Stomach (tissue), 4 donors: ENCODE data around the gene INSYN2B.

ENCODE experiments used
- POLR2A ChIP-seq, 4 donors: fragments of 450-650 bp; IDR thresholded peaks; one replicate each; pipeline ENCODE4 v1.6.1; 2016; ENCODE audit warnings: antibody characterized with exemption in 4 of 4, control low read depth in 2 of 4, mild to moderate bottlenecking in 1 of 4, moderate library complexity in 1 of 4
- TF ChIP-seq, protein P1 (sequence below), 7 experiments: fragments of 450-650 bp in 4 of 7; fragments of 200-600 bp in 3 of 7; sonication (generic) in 3 of 7; IDR thresholded peaks; one replicate each; pipeline ENCODE4 v1.5.1; 2016 to 2019; ENCODE audit warnings: antibody characterized with exemption in 7 of 7, control low read depth in 2 of 7, mild to moderate bottlenecking in 1 of 7

DNA sequence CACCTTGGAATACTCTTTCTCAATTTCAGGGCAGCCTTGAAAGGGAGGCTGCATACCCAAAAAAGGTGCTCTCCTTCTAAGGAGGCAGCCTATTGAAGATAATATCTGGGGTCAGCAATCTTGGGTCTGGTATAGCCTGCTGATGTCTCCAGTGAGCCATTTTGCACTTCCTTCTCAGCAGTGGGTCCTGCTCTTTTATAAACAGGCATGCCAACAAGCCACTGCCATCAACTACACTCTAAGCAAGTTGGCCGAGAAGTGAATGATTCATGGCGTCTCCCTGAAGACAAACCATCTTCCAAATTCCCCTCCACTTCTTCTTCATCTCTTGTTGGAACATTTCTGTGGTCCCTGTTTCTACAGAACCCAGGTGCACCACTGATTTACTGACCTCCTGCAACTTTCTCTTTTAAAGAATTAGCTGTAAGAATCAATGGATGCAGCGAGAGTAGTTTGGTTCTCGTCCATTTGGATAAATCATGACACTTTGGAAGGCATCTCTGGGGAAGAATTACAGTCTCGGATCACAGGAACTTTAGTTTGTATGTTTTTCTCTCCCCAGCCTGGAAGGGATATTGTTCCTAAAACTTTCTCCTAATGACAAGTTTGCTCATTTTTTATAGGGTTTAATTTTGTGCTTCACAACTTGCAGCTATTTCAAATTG, 108.3 kb downstream of the INSYN2B start:
- TF ChIP-seq, protein P1, sequence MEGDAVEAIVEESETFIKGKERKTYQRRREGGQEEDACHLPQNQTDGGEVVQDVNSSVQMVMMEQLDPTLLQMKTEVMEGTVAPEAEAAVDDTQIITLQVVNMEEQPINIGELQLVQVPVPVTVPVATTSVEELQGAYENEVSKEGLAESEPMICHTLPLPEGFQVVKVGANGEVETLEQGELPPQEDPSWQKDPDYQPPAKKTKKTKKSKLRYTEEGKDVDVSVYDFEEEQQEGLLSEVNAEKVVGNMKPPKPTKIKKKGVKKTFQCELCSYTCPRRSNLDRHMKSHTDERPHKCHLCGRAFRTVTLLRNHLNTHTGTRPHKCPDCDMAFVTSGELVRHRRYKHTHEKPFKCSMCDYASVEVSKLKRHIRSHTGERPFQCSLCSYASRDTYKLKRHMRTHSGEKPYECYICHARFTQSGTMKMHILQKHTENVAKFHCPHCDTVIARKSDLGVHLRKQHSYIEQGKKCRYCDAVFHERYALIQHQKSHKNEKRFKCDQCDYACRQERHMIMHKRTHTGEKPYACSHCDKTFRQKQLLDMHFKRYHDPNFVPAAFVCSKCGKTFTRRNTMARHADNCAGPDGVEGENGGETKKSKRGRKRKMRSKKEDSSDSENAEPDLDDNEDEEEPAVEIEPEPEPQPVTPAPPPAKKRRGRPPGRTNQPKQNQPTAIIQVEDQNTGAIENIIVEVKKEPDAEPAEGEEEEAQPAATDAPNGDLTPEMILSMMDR (IDR thresholded peaks at IDR 0.05): no peak
- no peak for TF ChIP-seq POLR2A (IDR thresholded peaks at IDR 0.05)
